Stimulated activated CD8-positive, alpha-beta memory T cell treated with anti-CD3 and anti-CD28 coated beads, Interleukin-15, amount 100 ng/mL, for 24 hours (primary cell): Measurements from ENCODE around the gene APOA5.
"Not testable (repeated sequence)": the region's sequence is repeated elsewhere in the genome, so short reads cannot be mapped to it uniquely, and the experiment has no call there.

Source experiments
- DNase-seq: peaks from one replicate; pipeline ENCODE4 v3.0.0-alpha.2; 2020; ENCODE audit warnings: low read depth

The APOA5 gene, protein sequence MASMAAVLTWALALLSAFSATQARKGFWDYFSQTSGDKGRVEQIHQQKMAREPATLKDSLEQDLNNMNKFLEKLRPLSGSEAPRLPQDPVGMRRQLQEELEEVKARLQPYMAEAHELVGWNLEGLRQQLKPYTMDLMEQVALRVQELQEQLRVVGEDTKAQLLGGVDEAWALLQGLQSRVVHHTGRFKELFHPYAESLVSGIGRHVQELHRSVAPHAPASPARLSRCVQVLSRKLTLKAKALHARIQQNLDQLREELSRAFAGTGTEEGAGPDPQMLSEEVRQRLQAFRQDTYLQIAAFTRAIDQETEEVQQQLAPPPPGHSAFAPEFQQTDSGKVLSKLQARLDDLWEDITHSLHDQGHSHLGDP

GRCh38 chr11:116791813-116792143 lies at the start of gene APOA5:
TSS of gene APOA5 (minus strand) at chr11:116791879. CDS start at chr11:116791860, 19 bp downstream.
- no peak for DNase-seq

GRCh38 chr11:116840746-116841296 lies 49.1 kb upstream of the APOA5 start:
- no peak for DNase-seq

- DNase-seq: no peak
These were observed 48.6 kb upstream of the APOA5 start for GRCh38 chr11:116840224-116840745.

- DNase-seq: no peak
These were observed 46.8 kb upstream of the APOA5 start for GRCh38 chr11:116838321-116839084.

- DNase-seq: no peak
These were observed 45.8 kb upstream of the APOA5 start, which contains the start of gene APOA1 for GRCh38 chr11:116837231-116838091. TSS of gene APOA1 (minus strand) at chr11:116837622. CDS start at chr11:116837387, 235 bp downstream.

DNA sequence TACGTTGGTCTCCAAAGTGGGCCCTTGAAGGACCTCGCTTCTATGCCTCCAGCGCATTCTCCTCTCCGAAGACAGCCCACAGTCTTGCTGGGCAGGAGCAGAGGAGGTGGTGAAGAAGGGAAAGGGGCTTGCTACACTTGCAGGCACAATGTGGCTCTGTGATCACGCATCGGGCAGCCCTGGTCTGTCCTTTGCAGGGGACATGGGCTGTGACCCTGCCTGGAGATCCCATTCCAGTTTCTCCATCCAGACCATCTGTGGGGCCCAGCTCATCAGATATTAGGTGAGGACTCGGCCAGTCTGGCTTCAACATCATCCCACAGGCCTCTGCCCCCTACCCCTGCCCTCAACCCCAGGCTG lies 44.9 kb upstream of the APOA5 start:
- DNase-seq: no peak

- DNase-seq: peak; percentile 47
These were observed 44.3 kb upstream of the APOA5 start for GRCh38 chr11:116835791-116836631.

GRCh38 chr11:116835042-116835772 lies 43.5 kb upstream of the APOA5 start:
- DNase-seq: no peak

GRCh38 chr11:116834535-116835041 lies 42.9 kb upstream of the APOA5 start:
- not testable (repeated sequence) for DNase-seq

DNA sequence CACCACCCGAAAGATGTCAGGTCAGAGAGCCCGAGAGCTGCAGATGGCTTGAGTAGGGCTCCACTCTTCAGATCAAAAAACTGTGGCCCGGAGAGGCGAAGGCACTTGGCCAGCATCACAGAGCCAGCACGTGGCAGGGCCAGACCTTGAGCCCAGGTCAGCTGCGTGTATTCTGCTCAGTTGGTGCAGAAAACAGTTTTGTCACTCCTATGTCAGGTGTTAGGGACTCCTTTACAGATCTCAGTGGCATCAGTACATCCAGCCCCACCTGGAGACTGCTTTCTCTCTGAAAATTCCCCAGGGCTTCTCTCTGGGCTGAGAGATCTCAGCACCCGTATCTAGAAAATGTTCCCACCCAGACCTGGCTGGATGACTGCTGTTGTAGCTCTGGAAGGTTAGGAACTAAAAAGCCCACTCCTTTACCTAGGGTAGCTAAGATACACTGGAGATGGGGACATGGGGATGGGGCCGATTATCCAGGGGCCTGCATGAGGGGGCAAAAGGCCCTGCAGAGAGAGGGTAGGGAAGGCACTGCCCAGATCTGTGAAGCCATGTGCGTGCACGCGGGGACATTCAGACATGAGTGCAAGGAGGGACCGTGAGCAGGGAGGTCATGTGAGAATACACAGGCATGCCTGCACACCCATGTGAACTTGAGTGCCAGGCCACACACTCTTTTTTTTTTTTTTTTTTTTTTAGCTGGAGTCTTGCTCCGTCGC lies 42.3 kb upstream of the APOA5 start:
- no peak for DNase-seq

GRCh38 chr11:116833491-116833815 lies 41.8 kb upstream of the APOA5 start:
- no peak for DNase-seq

GRCh38 chr11:116832350-116833290 lies 40.9 kb upstream of the APOA5 start:
- DNase-seq: no peak

DNA sequence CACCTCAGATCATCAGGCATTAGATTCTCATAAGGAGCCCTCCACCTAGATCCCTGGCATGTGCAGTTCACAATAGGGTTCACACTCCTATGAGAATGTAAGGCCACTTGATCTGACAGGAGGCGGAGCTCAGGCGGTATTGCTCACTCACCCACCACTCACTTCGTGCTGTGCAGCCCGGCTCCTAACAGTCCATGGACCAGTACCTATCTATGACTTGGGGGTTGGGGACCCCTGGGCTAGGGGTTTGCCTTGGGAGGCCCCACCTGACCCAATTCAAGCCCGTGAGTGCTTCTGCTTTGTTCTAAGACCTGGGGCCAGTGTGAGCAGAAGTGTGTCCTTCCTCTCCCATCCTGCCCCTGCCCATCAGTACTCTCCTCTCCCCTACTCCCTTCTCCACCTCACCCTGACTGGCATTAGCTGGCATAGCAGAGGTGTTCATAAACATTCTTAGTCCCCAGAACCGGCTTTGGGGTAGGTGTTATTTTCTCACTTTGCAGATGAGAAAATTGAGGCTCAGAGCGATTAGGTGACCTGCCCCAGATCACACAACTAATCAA lies 40.2 kb upstream of the APOA5 start:
- no peak for DNase-seq

- DNase-seq: no peak
These were observed 38.7 kb upstream of the APOA5 start for GRCh38 chr11:116830184-116830912.

- no peak for DNase-seq
These were observed 38.0 kb upstream of the APOA5 start, which contains the start of gene APOC3 for GRCh38 chr11:116829525-116830183. TSS of gene APOC3 (plus strand) at chr11:116829907. CDS start at chr11:116830583, 676 bp downstream.

GRCh38 chr11:116828632-116829524 lies 37.2 kb upstream of the APOA5 start:
- DNase-seq: no peak
